K562 (cell line): Measurements from ENCODE around the gene STMN3. TPM values are rescaled to one million over a fixed set of nuclear protein-coding genes. Genes with fewer than 3 reads are reported as not detected.

ENCODE experiments used
- ATAC-seq: fragments of 200-7000 bp; cut with Tn5 transposase; 3 replicates; pipeline ENCODE4 v1.9.1; 2020; ENCODE audit warnings: moderate library complexity
- BruUV-seq: library from RNA; stranded (reverse); fragments of 400-500 nt; replicated peaks from 2 replicates; lab custom pipeline; 2021; lab: Mats Ljungman, UMichigan
- CTCF ChIA-PET: fragments of 300-600 bp; formaldehyde crosslinking; extraction: SDS; loops from one replicate; lab custom pipeline; 2021; ENCODE audit warnings: low intra/inter-chr PET ratio; lab: Yijun Ruan, JAX
- POLR2A ChIA-PET: fragments of 300-600, 350-650 bp; sonication (Branson Sonifier 250); formaldehyde crosslinking; extraction: SDS; loops from one replicate; lab custom pipeline; 2021; ENCODE audit warnings: antibody characterized with exemption, inconsistent platforms; lab: Yijun Ruan, JAX
- DNase-seq, 4 experiments: peaks; one replicate each; pipeline versions ENCODE4 v3.0.0 to v3.0.0-alpha.2; 2011 to 2018; ENCODE audit warnings: low spot score in 3 of 4, mixed read lengths in 3 of 4; ENCODE audit errors: extremely low read depth in 1 of 4
- FAIRE-seq: peaks from 2 replicates; lab custom pipeline; 2011; peaks lifted over from hg19 to GRCh38; lab: Jason Lieb, UNC
- H2AFZ ChIP-seq: 2 replicates; pipeline ENCODE4 v1.6.0; 2011; ENCODE audit warnings: low read depth, low read length, control low read depth, inconsistent platforms
- H3K27ac ChIP-seq: fragments of 200-600 bp; 3 replicates; pipeline ENCODE4 v1.8.0; 2011; ENCODE audit warnings: low read depth, mild to moderate bottlenecking, control low read depth, inconsistent platforms, low read length, moderate library complexity, mixed read lengths; ENCODE audit errors: extremely low read depth
- H3K27me3 ChIP-seq, 2 experiments: fragments of 300-600 bp in 1 of 2; 2 replicates in 1 of 2; 3 replicates in 1 of 2; pipeline versions ENCODE4 v1.6.0 to v1.8.0; 2011; ENCODE audit warnings: inconsistent platforms in 2 of 2, low read length in 2 of 2, mild to moderate bottlenecking in 1 of 2, mixed read lengths in 1 of 2, moderate library complexity in 1 of 2; ENCODE audit not compliant: control insufficient read depth in 2 of 2, insufficient read depth in 2 of 2
- H3K36me3 ChIP-seq: fragments of 300-600 bp; 3 replicates; pipeline ENCODE4 v1.8.0; 2011; ENCODE audit warnings: mild to moderate bottlenecking, low read length, inconsistent platforms; ENCODE audit not compliant: control insufficient read depth, insufficient read depth
- H3K4me1 ChIP-seq, 2 experiments: fragments of 200-600 bp in 1 of 2; replicated peaks in 1 of 2; 2 replicates in 1 of 2; 3 replicates in 1 of 2; pipeline versions ENCODE4 v1.5.1 to v1.8.0; 2011; ENCODE audit warnings: inconsistent platforms in 2 of 2, low read length in 2 of 2, mild to moderate bottlenecking in 1 of 2, mixed read lengths in 1 of 2, moderate library complexity in 1 of 2; ENCODE audit not compliant: control insufficient read depth in 2 of 2, insufficient read depth in 2 of 2
- H3K4me2 ChIP-seq: 2 replicates; pipeline ENCODE4 v1.6.1; 2011; ENCODE audit warnings: low read length, control low read depth, inconsistent platforms, mixed read lengths; ENCODE audit not compliant: insufficient read depth
- H3K4me3 ChIP-seq: fragments of 200-600 bp; sonication (generic), shearing (Covaris generic); 2 replicates; pipeline ENCODE4 v1.5.1; 2016; ENCODE audit warnings: control low read depth, inconsistent platforms
- H3K79me2 ChIP-seq: fragments of 200-600 bp; 3 replicates; pipeline ENCODE4 v1.8.0; 2011; ENCODE audit warnings: low read length, inconsistent platforms; ENCODE audit not compliant: control insufficient read depth, insufficient read depth
- H3K9ac ChIP-seq, 2 experiments: 2 replicates each; pipeline versions ENCODE4 v1.6.0 to v1.6.1; 2011; ENCODE audit warnings: low read depth in 2 of 2, low read length in 2 of 2, control low read depth in 1 of 2, inconsistent platforms in 1 of 2, mild to moderate bottlenecking in 1 of 2, mixed read lengths in 1 of 2; ENCODE audit not compliant: insufficient read depth in 1 of 2
- H3K9me1 ChIP-seq: one replicate; pipeline ENCODE4 v1.6.0; 2011; ENCODE audit warnings: inconsistent platforms, mild to moderate bottlenecking, low read length, moderate library complexity; ENCODE audit not compliant: control insufficient read depth, insufficient read depth
- H3K9me3 ChIP-seq: replicated peaks from 2 replicates; pipeline ENCODE4 v1.5.1; 2011; ENCODE audit warnings: low read depth, low read length, inconsistent platforms; ENCODE audit not compliant: control insufficient read depth, insufficient read depth
- H4K20me1 ChIP-seq: replicated peaks from 2 replicates; pipeline ENCODE4 v1.6.1; 2011; ENCODE audit warnings: low read length, inconsistent platforms, mixed read lengths; ENCODE audit not compliant: control insufficient read depth, insufficient read depth
- ASH1L ChIP-seq: fragments of 450-650 bp; IDR thresholded peaks from 2 replicates; pipeline ENCODE4 v1.6.1; 2018; ENCODE audit warnings: borderline replicate concordance, mild to moderate bottlenecking, low read depth; ENCODE audit not compliant: partially characterized antibody
- CTBP1 ChIP-seq: fragments of 450-650 bp; IDR thresholded peaks from 2 replicates; pipeline ENCODE4 v1.6.1; 2016; ENCODE audit warnings: borderline replicate concordance
- HBP1 ChIP-seq: fragments of 450-650 bp; formaldehyde crosslinking; IDR thresholded peaks from 2 replicates; pipeline ENCODE4 v1.4.0; 2022; ENCODE audit warnings: missing genetic modification characterization
- IRF1 ChIP-seq: sonication (generic); formaldehyde crosslinking; IDR thresholded peaks from 2 replicates; pipeline ENCODE4 v1.8.0; 2022; ENCODE audit warnings: missing genetic modification reagents, mild to moderate bottlenecking, borderline replicate concordance
- MBD1 ChIP-seq: fragments of 250-450 bp; sonication (Bioruptor Pico); IDR thresholded peaks from 2 replicates; pipeline ENCODE4 v1.8.0; 2022; ENCODE audit warnings: inconsistent platforms
- POLR2G ChIP-seq: fragments of 200-400 bp; formaldehyde crosslinking; IDR thresholded peaks from 2 replicates; pipeline ENCODE4 v1.6.1; 2017; ENCODE audit warnings: low read depth, mild to moderate bottlenecking, antibody characterized with exemption, low read length, moderate library complexity
- RBFOX2 ChIP-seq: fragments of 200-400 bp; formaldehyde crosslinking; IDR thresholded peaks from 2 replicates; pipeline ENCODE4 v1.6.1; 2017; ENCODE audit warnings: low read depth, mild to moderate bottlenecking, low read length, moderate library complexity
- TARDBP ChIP-seq: fragments of 450-650 bp; IDR thresholded peaks from 2 replicates; pipeline ENCODE4 v1.6.1; 2016
- ZNF217 ChIP-seq: sonication (generic); formaldehyde crosslinking; IDR thresholded peaks from 2 replicates; pipeline ENCODE4 v1.8.0; 2022; ENCODE audit warnings: mild to moderate bottlenecking, missing genetic modification reagents
- WGBS: fragments of 100-300 bp; shearing (Covaris generic); methylation state at CpG from one replicate; pipeline ENCODE4 v1.1.6; 2016; ENCODE audit warnings: low coverage, mixed read lengths; ENCODE audit not compliant: insufficient coverage; ENCODE audit errors: missing lambda C conversion rate; 5-methylcytosine and 5-hydroxymethylcytosine counted together
- in situ Hi-C: fragments of 300-500 bp; cut with MboI; formaldehyde crosslinking; loops from 4 replicates; pipeline ENCODE4 v1.15.0; 2018; ENCODE audit warnings: inconsistent platforms, mixed read lengths
- intact Hi-C: fragments of 100-400 bp; cut with micrococcal nuclease; formaldehyde crosslinking; loops from 2 replicates; pipeline ENCODE4 v1.14.2; 2022
- polyA plus RNA-seq, 8 experiments: library from polyadenylated mRNA; depleted of rRNA in 4 of 8; stranded (reverse) in 5 of 8; unstranded in 3 of 8; fragments of >200 nt; fragmentation: Nextera tagmentation in 2 of 8; fragmentation: Illumina TruSeq in 1 of 8; extraction: Ambion mirVana in 2 of 8; extraction: Trizol in 1 of 8; gene quantifications; 2 replicates each; pipeline versions ENCODE4 v1.2.1 to v1.2.3, GENCODE V29; 2011 to 2014; ENCODE audit warnings: inconsistent platforms in 1 of 8, missing spikeins in 1 of 8
- total RNA-seq, 7 experiments: library from RNA; depleted of rRNA in 6 of 7; stranded (reverse); fragments of >200 nt in 6 of 7; fragmentation: Illumina TruSeq in 2 of 7; extraction: Trizol in 2 of 7; gene quantifications; 2 replicates each; pipeline versions ENCODE4 v1.2.1 to v1.2.3, GENCODE V29; 2011 to 2021; ENCODE audit warnings: low replicate concordance in 1 of 7

The STMN3 gene
- total and polyA plus RNA-seq, 9 of the 15 experiments (the other 6 are each of a cell fraction or from before 2014, with no cell fraction given), result 0.70 to 65.6 (median 29.4) TPM

GRCh38 chr20:63702036-63702665, 48.9 kb upstream of the STMN3 start:
- POLR2A ChIA-PET, result interaction anchor here (1.3 kb wide), 1 partner anchor 75 kb away, joined by 3 read pairs; the partner anchor contains the start of gene GMEB2
- peaks cover 38% of the 10 kb centered on the region for H3K36me3 ChIP-seq
- no peak overlapping the region for H2AFZ ChIP-seq
- peak overlapping the region in 1 of 2 experiments; percentile 81; a peak in 2 of 4 replicates for H3K9ac ChIP-seq
- H3K27me3 ChIP-seq, result no peaks in the 10 kb centered on the region
- no TSS peak for BruUV-seq
- ATAC-seq (no peak), DNase-seq (peak in 1 of 4 experiments; percentile 2), FAIRE-seq (no peak)
- 82% methylated on average over 16 of the region's 16 CpGs for WGBS
- no peaks in the 10 kb centered on the region for H3K9me3 ChIP-seq
- in situ Hi-C loops (no loop called here), intact Hi-C loops (loop anchor here (10.0 kb wide), 2 partner anchors 83 to 167 kb away; partner anchors contain the start of gene PTK6)
- no peak overlapping the region for H3K4me3 ChIP-seq
- H3K4me1 ChIP-seq, result peaks cover 15 to 79% of the 10 kb centered on the region in 2 experiments
- peaks cover 23% of the 10 kb centered on the region for H3K79me2 ChIP-seq
- H3K27ac ChIP-seq, result no peak overlapping the region
- peaks cover 16% of the 10 kb centered on the region for H4K20me1 ChIP-seq
- no peak overlapping the region for H3K4me2 ChIP-seq
- H3K9me1 ChIP-seq, result no peaks in the 10 kb centered on the region
- CTCF ChIA-PET, result no interaction called here
- TF ChIP-seq HBP1 (CRISPR knock-in tag) (no peak), TARDBP (no peak), POLR2G (peak; percentile 74), RBFOX2 (peak; percentile 37), IRF1 (no peak), ASH1L (no peak), ZNF217 (no peak), CTBP1 (no peak), MBD1 (CRISPR knock-in tag) (no peak)
